GM21825 (cell line): Measurements from ENCODE around the gene GLMN.

Experiments used
- ATAC-seq: cut with Tn5 transposase; IDR thresholded peaks from one replicate; pipeline ENCODE4 v1.9.1; 2021; ENCODE audit warnings: mild to moderate bottlenecking, moderate library complexity; ENCODE audit not compliant: unreplicated experiment

The GLMN gene

DNA sequence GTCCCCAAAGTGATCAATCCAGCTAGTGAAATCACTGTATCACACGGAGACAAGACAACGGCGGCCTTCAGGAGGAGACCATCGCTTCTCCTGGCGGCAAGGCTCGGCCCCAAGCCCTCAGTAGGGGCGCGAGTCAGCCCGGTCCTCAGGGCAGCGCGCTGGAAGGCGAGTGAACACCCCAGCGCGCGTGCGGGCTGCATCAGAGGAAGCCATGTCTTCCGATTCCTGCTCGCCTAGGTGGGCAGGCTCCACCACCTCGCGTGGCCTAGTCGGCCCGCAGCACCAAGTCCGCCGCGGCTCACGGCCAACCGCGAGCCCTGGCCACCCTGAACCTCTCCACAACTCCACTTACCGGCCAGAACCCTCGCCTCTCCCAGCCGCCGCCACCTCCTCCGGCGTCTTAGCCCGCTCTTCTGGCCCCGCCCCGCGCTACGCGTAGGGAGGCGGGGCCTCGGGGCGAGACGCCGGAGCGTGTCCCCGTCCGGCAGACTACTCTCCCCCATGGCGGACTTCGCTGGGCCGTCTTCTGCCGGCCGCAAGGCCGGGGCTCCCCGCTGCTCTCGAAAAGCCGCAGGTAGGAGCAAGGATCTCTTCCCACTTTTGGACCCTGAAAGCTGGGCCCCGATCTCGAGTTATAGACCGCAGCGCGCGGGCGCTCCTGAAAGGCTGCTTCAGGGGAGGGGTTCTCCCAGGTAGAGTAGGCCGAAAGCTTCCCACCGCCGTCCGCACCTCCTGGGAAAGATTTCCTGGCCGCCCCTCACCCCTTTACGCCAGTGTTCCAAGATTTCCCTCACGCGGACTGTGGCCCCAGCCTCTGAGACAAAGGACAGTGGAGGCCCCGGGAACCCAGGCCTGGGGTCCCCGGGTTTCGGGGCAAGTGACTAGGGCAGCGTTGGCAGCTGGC, at the start of gene GLMN, which contains the start of gene RPAP2:
TSS of gene GLMN (minus strand) at position 415 of the 904 bp plus-strand sequence. CDS start 988 bp downstream, outside the sequence.
TSS of gene RPAP2 (plus strand) at position 487 of the 904 bp plus-strand sequence. CDS start at position 502, 15 bp downstream.
- ATAC-seq = peak; percentile 99

DNA sequence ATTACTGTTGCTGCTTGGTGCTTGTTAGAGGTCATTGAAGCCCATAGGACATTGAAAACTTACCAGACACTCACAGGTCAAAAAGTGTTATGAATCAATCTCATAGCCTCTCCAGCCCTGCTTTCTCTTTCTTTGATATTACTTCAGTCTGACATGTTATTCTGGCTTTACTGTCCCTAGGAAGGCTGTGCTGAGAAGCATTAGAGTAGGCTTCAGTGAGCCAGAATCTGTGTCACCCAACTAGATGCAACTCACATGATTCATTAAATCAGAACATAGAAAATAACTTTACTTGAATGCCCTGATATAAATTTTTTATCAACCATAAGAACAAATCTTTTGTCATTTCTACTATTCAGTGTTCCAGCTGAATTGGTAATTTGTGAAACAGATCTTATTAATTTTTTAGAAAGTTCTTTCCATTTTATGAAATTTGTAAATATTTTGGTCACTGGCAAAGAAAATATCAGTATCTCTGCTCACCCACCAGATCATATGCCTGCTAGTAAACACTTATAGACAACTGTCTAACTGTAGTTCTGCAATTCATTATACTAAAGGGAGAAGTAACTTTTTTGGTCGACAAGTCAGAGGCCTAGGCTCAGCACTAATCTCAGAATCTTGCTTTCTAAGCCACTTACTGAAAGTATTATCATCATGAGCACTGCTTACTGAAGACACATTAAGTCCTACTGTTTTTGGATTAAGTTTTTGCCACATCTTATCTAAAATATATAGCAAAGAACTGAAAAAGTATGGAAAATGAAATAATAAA, 48.3 kb upstream of the GLMN start:
- ATAC-seq = no peak

DNA sequence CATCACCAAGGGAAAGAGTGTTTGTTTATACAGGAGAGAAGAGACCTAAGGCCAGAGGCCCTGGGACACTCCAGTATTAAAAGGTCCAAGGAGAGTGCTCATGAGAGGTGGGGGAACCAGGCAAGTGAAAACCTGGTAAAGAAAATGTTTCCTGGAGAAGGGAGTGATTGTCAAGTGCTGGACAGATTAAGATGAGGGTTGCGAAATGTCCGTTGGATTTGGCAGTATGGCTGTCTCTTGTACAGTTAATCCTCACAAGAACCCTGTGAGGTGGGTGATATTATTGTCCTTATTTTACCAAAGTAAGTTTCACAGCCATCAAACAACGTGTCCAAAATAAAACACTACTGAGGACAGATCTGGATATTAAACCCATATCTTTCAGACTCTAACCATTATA, 44.3 kb upstream of the GLMN start:
- no peak for ATAC-seq

DNA sequence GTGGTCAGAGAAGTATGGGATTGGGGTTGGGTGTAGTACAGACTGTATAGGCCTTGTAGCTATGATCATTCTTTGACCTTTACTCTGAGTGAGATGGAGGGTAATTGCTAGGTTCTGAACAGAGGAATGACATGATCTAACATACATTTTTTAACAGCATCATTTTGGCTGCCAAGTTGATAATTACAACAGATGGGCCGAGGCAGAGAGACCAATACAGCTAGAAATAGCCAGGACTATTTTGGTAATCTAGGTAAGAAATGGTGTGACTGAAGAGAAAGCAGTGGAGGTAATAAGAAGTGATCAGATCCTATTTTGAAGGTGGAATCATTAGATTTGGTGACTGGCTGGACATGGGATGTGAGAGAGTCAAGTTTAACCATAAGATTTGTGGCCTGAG, 43.6 kb upstream of the GLMN start:
- ATAC-seq = no peak

- no peak for ATAC-seq
Observed at GRCh38 chr1:92340154-92340553, 41.4 kb upstream of the GLMN start.

DNA sequence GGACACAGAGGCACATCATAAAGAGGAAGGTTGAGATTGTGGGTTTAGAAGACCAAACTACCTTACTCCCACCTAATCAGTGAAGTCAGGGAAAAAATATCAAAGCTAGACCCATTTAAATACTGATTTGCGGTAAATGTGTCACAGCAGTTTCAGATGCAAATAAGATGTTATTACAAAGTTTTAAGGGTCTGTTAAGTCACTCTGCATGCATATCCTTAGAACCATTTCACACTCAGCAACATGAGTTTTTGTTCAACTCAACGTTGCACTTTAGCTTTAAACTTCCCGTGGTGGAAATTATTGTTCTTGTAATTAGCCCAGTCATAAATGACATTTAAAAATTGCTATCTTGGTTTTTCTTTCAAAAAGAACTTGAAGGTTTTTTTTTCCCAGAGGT, 34.9 kb upstream of the GLMN start:
- ATAC-seq = no peak

GRCh38 chr1:92329347-92330129, 30.8 kb upstream of the GLMN start:
- ATAC-seq = no peak

DNA sequence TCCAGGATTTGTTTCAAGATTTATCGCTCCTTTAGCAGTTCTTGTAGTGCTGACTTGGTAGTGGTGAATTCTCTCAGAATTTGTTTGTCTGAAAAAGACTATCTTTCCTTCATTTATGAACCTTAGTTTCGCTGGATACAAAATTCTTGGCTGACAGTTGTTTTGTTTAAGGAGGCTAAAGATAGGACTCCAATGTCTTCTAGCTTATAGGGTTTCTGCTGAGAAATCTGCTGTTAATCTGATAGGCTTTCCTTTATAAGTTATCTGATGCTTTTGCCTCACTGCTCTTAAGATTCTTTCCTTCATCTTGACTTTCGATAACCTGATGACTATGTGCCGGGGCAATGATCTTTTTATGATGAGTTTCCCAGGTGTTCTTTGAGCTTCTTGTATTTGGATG, 29.0 kb upstream of the GLMN start:
- ATAC-seq = no peak

DNA sequence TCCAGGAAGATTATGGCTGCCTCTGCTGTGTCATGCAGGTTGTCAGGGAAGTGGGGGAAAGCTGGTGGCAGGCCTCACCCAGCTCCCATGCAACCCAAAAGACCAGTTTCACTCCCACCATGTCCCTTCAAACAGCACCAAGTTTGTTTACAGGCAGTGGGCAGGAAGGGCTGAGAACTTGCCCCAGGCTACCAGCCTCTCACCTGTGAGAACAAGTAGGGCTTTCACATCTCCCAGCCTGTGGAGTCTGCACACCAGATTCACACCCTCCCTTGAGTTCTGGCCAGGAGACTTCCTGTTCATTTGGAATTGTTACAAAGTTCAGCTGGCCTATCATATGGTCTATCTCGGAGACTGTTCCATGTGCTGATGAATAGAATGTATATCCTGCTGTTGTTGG, 27.9 kb upstream of the GLMN start:
- ATAC-seq = no peak

DNA sequence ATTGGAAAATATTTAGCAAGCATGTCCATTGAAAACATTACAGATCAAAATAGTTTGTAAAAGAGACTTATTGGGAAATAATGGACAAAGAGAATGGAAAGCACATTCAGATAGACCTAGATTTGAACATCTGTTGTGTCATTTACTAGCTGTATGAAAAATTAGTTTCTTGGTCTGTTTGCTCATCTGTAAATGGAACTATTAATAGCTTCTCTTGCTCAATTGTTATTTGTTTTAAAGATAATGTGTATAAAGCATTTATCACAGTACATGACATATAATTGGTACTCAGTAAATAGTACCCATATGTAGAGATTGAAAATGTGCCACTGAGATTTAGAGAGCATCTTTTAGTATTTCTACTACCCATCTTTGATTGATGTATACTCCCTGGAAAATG, 26.0 kb upstream of the GLMN start:
- ATAC-seq = no peak

- no peak for ATAC-seq
Observed at GRCh38 chr1:92323473-92324453, 25.0 kb upstream of the GLMN start.

- no peak for ATAC-seq
Observed at GRCh38 chr1:92317836-92318493, 19.2 kb upstream of the GLMN start.

DNA sequence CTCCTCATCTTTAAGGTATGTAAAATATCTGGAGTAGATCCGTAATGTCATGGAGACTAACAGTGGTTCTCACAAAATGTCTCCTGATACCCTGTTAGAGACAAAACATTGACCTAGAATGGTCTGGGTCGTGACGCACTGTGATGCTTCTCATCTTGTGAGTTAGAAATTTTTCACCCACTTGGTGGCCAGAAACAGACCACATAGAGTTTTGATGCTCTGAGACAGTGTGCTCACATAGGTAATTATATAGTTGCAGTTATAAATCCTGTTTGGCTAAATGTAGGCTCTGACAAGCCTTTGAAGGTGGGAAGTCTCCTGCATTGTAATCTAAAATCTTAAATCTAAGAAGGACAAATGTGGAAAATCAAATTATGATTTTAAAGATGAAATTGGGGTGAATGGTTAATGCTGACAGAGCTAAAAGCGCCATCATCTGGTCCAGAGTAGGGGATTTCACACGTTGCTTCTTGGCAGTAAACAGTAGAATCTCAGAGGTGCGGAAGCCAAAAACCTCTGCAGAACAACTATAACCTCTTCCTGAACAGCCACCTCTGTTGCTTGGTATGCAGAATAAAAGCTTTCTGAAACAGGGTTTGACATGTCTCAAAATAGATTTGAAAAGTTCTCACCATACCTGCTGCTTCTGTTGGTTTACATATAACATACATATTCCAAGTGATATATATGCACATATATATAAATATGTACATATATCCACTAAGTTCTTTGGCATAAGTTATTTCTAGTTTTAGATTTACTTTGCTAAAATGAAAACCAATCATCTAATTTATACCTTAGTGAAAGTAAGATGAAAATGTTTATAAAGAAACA, 17.2 kb upstream of the GLMN start:
- no peak for ATAC-seq

DNA sequence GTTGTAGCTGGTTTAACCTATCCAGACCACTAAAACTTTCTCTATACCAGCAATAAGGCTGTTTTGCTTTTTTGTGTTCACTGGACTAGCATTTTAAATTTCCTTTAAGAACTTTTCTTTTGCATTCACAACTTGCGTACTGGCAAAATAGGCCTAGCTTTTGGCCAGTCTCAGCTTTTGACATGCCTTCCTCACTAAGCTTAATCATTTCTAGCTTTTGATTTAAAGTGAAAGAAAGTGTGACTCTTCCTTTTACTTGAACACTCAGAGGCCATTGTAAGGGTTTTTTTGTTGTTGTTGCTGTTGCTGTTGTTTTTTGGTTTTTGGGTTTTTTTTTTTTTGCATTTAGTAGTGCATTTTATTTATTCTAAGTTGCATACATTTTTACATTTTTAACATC, 15.2 kb upstream of the GLMN start:
- ATAC-seq = no peak

DNA sequence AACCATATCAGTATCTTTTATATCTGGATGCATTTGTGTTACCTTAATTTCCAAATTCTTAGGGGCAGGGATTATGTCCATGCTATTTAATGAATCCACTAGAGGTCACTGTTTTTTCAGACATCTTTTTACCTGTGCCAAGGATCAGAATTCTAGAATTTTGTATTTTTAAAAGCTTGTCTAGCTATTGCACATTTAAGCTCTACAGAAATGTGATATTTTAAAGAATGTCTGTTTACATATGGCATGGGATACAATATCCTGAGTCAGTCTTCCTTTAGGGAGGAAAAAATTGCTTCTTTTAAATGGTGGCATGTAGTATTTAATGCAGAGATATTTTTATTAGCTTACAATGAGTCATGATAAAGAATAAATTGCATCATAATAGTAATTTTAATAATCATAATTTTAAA, 11.4 kb upstream of the GLMN start:
- no peak for ATAC-seq

- ATAC-seq = no peak
Observed at GRCh38 chr1:92307980-92308379, 9.2 kb upstream of the GLMN start.

DNA sequence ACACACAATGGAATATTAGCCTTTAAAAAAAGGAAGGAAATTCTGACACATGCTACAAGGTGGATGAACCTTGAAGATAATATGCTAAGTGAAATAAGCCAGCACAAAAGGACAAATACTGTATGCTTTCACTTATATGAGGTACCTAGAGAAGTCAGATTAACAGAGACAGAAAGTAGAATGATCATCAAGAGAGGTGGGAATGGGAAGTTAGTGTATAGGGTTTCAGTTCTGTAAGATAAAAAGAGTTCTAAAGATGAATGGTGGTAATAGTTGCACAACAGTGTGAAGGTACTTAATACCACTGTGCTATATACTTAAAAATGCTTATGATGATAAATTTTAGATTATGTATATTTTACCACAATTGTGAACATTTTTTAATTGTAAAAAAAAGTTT, 7.2 kb upstream of the GLMN start:
- ATAC-seq = no peak

GRCh38 chr1:92301021-92301420, 2.2 kb upstream of the GLMN start:
- no peak for ATAC-seq
